Mesenchymal stem cell (in vitro differentiated cells and primary cell): ENCODE data around the gene SH3TC1.
A peak's percentile ranks its signal among the peaks of the same experiment; 100 is the strongest.

Experiments
- DNase-seq: peaks from one replicate; pipeline ENCODE4 v3.0.0-alpha.2; 2013
- H2AFZ ChIP-seq: one replicate; pipeline ENCODE4 v1.6.1; 2013; ENCODE audit warnings: low read depth, mild to moderate bottlenecking, control low read depth, inconsistent platforms, low read length, moderate library complexity
- H2AK5ac ChIP-seq: 2 replicates; pipeline ENCODE4 v1.6.1; 2013; ENCODE audit warnings: low read length, moderate library complexity, mild to moderate bottlenecking, inconsistent platforms; ENCODE audit not compliant: severe bottlenecking
- H2BK120ac ChIP-seq: one replicate; pipeline ENCODE4 v1.6.1; 2013; ENCODE audit warnings: low read depth, mild to moderate bottlenecking, inconsistent platforms, low read length, moderate library complexity
- H2BK12ac ChIP-seq, 2 experiments: one replicate each; pipeline ENCODE4 v1.6.1; 2013; ENCODE audit warnings: inconsistent platforms in 2 of 2, low read length in 2 of 2, mild to moderate bottlenecking in 2 of 2, moderate library complexity in 2 of 2, control low read depth in 1 of 2
- H2BK15ac ChIP-seq: one replicate; pipeline ENCODE4 v1.6.1; 2013; ENCODE audit warnings: mild to moderate bottlenecking, low read depth, inconsistent platforms; ENCODE audit not compliant: poor library complexity, severe bottlenecking
- H2BK5ac ChIP-seq: 2 replicates; pipeline ENCODE4 v1.6.1; 2013; ENCODE audit warnings: low read depth, mild to moderate bottlenecking, low read length, control low read depth, inconsistent platforms; ENCODE audit not compliant: poor library complexity, severe bottlenecking
- H3K14ac ChIP-seq, 2 experiments: one replicate each; pipeline ENCODE4 v1.6.1; 2013; ENCODE audit warnings: inconsistent platforms in 2 of 2, low read length in 2 of 2, control low read depth in 1 of 2, mild to moderate bottlenecking in 1 of 2, moderate library complexity in 1 of 2
- H3K18ac ChIP-seq, 2 experiments: one replicate each; pipeline ENCODE4 v1.6.1; 2013; ENCODE audit warnings: inconsistent platforms in 2 of 2, low read length in 2 of 2, control low read depth in 1 of 2, low read depth in 1 of 2, mild to moderate bottlenecking in 1 of 2
- H3K23ac ChIP-seq, 2 experiments: one replicate each; pipeline ENCODE4 v1.6.1; 2013; ENCODE audit warnings: inconsistent platforms in 2 of 2, low read length in 2 of 2, mild to moderate bottlenecking in 2 of 2, moderate library complexity in 2 of 2, control low read depth in 1 of 2
- H3K27ac ChIP-seq: 2 replicates; pipeline ENCODE4 v1.5.1; 2013; ENCODE audit warnings: mild to moderate bottlenecking, moderate library complexity, low read length, control low read depth, inconsistent platforms; ENCODE audit not compliant: poor library complexity, severe bottlenecking
- H3K27me3 ChIP-seq, 2 experiments: 2 replicates each; pipeline versions ENCODE4 v1.6.1 to v1.7.0; 2013; ENCODE audit warnings: low read length in 2 of 2, mild to moderate bottlenecking in 2 of 2, moderate library complexity in 2 of 2, control low read depth in 1 of 2, inconsistent platforms in 1 of 2; ENCODE audit not compliant: control insufficient read depth in 1 of 2, insufficient read depth in 1 of 2
- H3K36me3 ChIP-seq, 2 experiments: 2 replicates each; pipeline versions ENCODE4 v1.6.1 to v1.7.0; 2013; ENCODE audit warnings: low read length in 2 of 2, control low read depth in 1 of 2, inconsistent platforms in 1 of 2, low read depth in 1 of 2, mild to moderate bottlenecking in 1 of 2; ENCODE audit not compliant: insufficient read depth in 2 of 2, control insufficient read depth in 1 of 2
- H3K4ac ChIP-seq, 2 experiments: one replicate each; pipeline ENCODE4 v1.6.1; 2013; ENCODE audit warnings: inconsistent platforms in 2 of 2, low read length in 2 of 2, mild to moderate bottlenecking in 2 of 2, moderate library complexity in 2 of 2, control low read depth in 1 of 2, low read depth in 1 of 2
- H3K4me1 ChIP-seq: 2 replicates; pipeline ENCODE4 v1.6.1; 2013; ENCODE audit warnings: low read depth, low read length, control low read depth; ENCODE audit not compliant: control insufficient read depth, insufficient read depth
- H3K4me2 ChIP-seq: 2 replicates; pipeline ENCODE4 v1.6.1; 2013; ENCODE audit warnings: low read length, mild to moderate bottlenecking, inconsistent platforms; ENCODE audit not compliant: poor library complexity, severe bottlenecking
- H3K4me3 ChIP-seq, 2 experiments: 2 replicates each; pipeline versions ENCODE4 v1.5.1 to v1.7.0; 2013; ENCODE audit warnings: low read length in 2 of 2, mild to moderate bottlenecking in 2 of 2, control low read depth in 1 of 2, low read depth in 1 of 2; ENCODE audit not compliant: insufficient read depth in 1 of 2
- H3K79me1 ChIP-seq: replicated peaks from 2 replicates; pipeline ENCODE4 v1.6.1; 2013; ENCODE audit warnings: mild to moderate bottlenecking, control low read depth, low read length, inconsistent platforms; ENCODE audit not compliant: poor library complexity, severe bottlenecking
- H3K9ac ChIP-seq: 2 replicates; pipeline ENCODE4 v1.7.0; 2013; ENCODE audit warnings: mild to moderate bottlenecking, low read length, moderate library complexity
- H3K9me3 ChIP-seq: 2 replicates; pipeline ENCODE4 v1.7.0; 2013; ENCODE audit warnings: mild to moderate bottlenecking, low read length; ENCODE audit not compliant: control insufficient read depth
- H4K8ac ChIP-seq: one replicate; pipeline ENCODE4 v1.6.1; 2013; ENCODE audit warnings: inconsistent platforms, mild to moderate bottlenecking, low read length, moderate library complexity
- H4K91ac ChIP-seq: one replicate; pipeline ENCODE4 v1.6.1; 2013; ENCODE audit warnings: mild to moderate bottlenecking, low read length, inconsistent platforms
- WGBS: methylation state at CpG from one replicate; pipeline ENCODE4 v1.1.7; 2013; ENCODE audit warnings: mixed read lengths; 5-methylcytosine and 5-hydroxymethylcytosine counted together

The SH3TC1 gene

DNA sequence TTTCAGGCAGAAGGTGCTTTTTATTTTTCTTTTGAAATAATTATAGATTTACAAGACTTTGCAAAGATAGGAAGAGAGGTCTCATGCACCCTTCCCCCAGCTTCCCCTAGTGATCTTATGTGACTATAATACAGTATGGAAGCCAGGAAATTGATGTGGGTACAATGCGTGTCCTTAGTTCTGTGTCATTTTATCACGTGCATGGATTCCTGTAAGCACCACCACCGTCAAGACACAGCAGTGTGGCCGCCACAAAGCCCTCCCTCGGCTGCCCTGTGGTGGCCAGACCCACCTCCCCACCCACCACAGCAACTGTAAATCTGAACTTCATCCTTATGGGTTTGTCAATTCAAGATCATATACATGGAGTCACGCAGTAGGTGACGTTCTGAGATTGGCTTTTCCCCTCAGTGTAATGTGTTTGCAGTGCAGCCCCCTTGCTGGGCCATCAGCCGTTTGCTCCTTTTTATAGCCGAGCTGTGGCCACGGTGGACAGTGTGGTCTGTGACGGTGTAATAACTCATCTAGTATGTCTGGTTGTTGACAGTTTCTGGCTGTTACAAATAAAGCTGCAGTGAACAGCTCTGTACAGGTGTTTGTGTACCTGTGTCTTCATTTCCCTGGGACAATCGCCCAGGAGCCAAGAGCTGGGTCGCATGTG lies 59.6 kb downstream of the SH3TC1 start:
- peaks cover 0 to 5% of the 10 kb centered on the region in 2 experiments for H3K27me3 ChIP-seq
- H3K23ac ChIP-seq: no peak overlapping the region
- no peak for DNase-seq
- no peak overlapping the region for H2AFZ ChIP-seq
- no peak overlapping the region for H3K9ac ChIP-seq
- H3K36me3 ChIP-seq: no peaks in the 10 kb centered on the region
- no peak overlapping the region for H2BK15ac ChIP-seq
- H3K4me1 ChIP-seq: peaks cover 40% of the 10 kb centered on the region
- no peak overlapping the region for H4K8ac ChIP-seq
- H3K4me2 ChIP-seq: no peak overlapping the region
- peak overlapping the region; percentile 40 for H4K91ac ChIP-seq
- no peak overlapping the region for H2AK5ac ChIP-seq
- peak overlapping the region in 1 of 2 experiments; percentile 55 for H2BK12ac ChIP-seq
- H3K18ac ChIP-seq: no peak overlapping the region
- 77% methylated on average over 13 of the region's 13 CpGs for WGBS
- H2BK120ac ChIP-seq: no peak overlapping the region
- no peak overlapping the region for H3K4ac ChIP-seq
- no peaks in the 10 kb centered on the region for H3K79me1 ChIP-seq
- no peak overlapping the region for H3K27ac ChIP-seq
- H3K9me3 ChIP-seq: no peaks in the 10 kb centered on the region
- H3K14ac ChIP-seq: no peak overlapping the region
- no peak overlapping the region for H3K4me3 ChIP-seq
- H2BK5ac ChIP-seq: no peak overlapping the region

DNA sequence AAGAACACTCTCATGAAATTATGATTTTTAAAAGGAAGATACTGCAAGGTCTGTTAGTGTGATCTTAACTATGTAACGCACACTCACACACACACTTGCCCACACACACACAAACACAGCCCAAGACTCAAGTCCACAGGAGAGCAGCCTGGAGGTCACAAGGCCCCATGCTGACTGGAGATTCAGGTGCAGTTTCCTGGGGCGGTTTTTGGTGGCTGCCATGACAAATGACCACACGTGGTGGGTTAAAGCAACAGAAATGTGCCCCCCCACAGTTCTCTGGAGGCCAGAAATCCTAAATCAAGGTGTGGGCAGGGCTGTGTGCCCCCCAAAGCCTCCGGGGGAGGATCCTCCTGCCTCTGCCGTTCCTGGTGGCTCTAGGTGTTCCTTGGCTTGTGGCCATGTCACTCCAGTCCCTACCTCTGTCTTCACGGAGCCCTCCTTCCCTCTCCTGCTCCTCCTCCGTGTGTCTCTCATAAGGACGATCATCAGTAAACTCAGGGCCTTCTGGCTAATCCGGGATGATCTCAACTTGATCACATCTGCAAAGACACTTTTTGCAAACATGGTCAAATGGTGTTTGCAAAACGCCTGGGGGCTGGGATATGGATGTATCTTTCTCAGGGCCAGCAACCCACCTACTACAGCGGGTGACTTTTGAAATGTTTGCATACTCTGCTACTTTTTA lies 60.8 kb downstream of the SH3TC1 start:
- H4K91ac ChIP-seq: peak overlapping the region; percentile 8
- H3K18ac ChIP-seq: peak overlapping the region; percentile 4 to 73
- H2BK12ac ChIP-seq: peak overlapping the region in 1 of 2 experiments; percentile 96
- H3K4me1 ChIP-seq: peaks cover 40% of the 10 kb centered on the region
- no peak overlapping the region for H3K9ac ChIP-seq
- H2BK5ac ChIP-seq: no peak overlapping the region
- H3K4ac ChIP-seq: peak overlapping the region; percentile 57 to 60
- 87% methylated on average over 9 of the region's 11 CpGs for WGBS
- no peak overlapping the region for H2BK15ac ChIP-seq
- H3K4me2 ChIP-seq: no peak overlapping the region
- no peak overlapping the region for H4K8ac ChIP-seq
- DNase-seq: no peak
- no peak overlapping the region for H2AFZ ChIP-seq
- no peak overlapping the region for H3K23ac ChIP-seq
- no peak overlapping the region for H3K27ac ChIP-seq
- peaks cover 0 to 9% of the 10 kb centered on the region in 2 experiments for H3K27me3 ChIP-seq
- no peaks in the 10 kb centered on the region for H3K36me3 ChIP-seq
- peak overlapping the region in 1 of 2 experiments; percentile 77 for H3K14ac ChIP-seq
- no peaks in the 10 kb centered on the region for H3K9me3 ChIP-seq
- no peak overlapping the region for H2BK120ac ChIP-seq
- no peak overlapping the region for H3K4me3 ChIP-seq
- H2AK5ac ChIP-seq: peak overlapping the region; percentile 18
- no peaks in the 10 kb centered on the region for H3K79me1 ChIP-seq

DNA sequence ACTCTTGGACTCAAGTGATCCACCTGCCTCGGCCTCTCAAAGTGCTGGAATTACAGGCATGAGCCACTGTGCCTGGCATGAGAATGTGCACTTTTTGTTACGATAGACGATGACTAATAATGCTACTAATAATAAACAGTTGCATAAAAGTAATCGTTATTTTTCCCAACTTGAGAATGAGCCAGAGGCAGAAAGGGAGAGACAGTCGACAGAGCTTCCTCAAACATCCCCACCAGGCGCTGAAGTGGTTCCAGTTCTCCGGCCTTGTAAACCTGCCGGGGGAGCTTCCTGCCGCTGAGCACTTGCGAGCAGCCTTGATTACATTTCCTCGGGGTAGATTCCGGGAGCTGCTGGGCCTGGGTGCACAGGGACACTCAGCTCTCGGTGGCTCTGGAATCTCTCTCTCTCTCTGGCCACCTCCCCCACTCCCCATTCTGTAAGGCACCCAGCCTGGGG lies 61.6 kb downstream of the SH3TC1 start:
- WGBS: 8% methylated on average over 6 of the region's 13 CpGs
- no peaks in the 10 kb centered on the region for H3K79me1 ChIP-seq

DNA sequence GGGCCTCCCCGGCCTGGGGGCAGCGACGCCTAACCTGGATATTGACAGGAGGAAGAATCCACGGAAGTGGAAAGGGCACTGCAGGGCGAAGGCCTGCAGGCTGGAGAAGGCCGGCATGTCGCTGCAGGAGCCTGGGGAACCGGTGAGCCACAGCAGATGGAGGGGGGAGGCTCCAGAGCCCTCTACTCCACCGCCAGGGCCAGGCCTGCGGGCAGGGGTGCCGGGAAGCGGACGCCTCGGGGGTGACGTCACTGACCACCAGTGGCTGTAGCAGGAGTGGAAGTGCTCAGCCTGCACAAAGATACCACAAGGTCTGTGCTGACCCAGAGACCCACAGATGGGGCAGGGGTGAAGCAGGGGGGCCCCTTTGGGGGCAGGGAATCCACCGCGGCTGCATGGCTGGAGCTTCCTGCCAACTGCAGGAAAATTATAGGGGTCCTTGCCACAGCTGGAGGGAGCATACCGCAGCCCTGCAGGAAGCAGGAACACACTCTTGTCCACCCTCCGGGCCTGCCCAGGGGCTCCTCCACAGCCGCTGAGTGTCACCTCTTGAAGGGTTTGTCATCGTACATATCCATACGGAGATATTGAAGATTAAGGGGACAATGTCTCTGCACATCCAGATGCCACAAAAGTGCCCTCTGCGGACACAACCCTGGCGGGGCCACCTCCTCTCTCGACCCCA lies 62.9 kb downstream of the SH3TC1 start:
- peak overlapping the region; percentile 75 for H2BK5ac ChIP-seq
- H3K36me3 ChIP-seq: no peaks in the 10 kb centered on the region
- peak overlapping the region; percentile 82 for H2BK12ac ChIP-seq
- H2AK5ac ChIP-seq: peak overlapping the region; percentile 15
- DNase-seq: peak; percentile 90
- peaks cover 39% of the 10 kb centered on the region for H3K4me1 ChIP-seq
- no peak overlapping the region for H2BK15ac ChIP-seq
- H3K9ac ChIP-seq: no peak overlapping the region
- peak overlapping the region; percentile 69 for H3K27ac ChIP-seq
- 60% methylated on average over 25 of the region's 25 CpGs for WGBS
- no peak overlapping the region for H3K14ac ChIP-seq
- no peaks in the 10 kb centered on the region for H3K9me3 ChIP-seq
- H3K23ac ChIP-seq: peak overlapping the region in 1 of 2 experiments; percentile 48
- peak overlapping the region; percentile 31 to 79 for H3K18ac ChIP-seq
- no peak overlapping the region for H3K4me3 ChIP-seq
- H4K8ac ChIP-seq: peak overlapping the region; percentile 93
- H3K27me3 ChIP-seq: peaks cover 0 to 9% of the 10 kb centered on the region in 2 experiments
- H4K91ac ChIP-seq: peak overlapping the region; percentile 92
- H2AFZ ChIP-seq: no peak overlapping the region
- no peak overlapping the region for H3K4me2 ChIP-seq
- H2BK120ac ChIP-seq: peak overlapping the region; percentile 86
- peak overlapping the region; percentile 13 to 89 for H3K4ac ChIP-seq
- no peaks in the 10 kb centered on the region for H3K79me1 ChIP-seq

More for the DNA sequence above, 61.6 kb downstream of the SH3TC1 start:
- Histone ChIP-seq H2AFZ (peak overlapping the region; percentile 47), H2BK120ac (peak overlapping the region; percentile 86), H3K36me3 (no peaks in the 10 kb centered on the region), H2BK5ac (no peak overlapping the region), H3K9me3 (no peaks in the 10 kb centered on the region), H2BK12ac (peak overlapping the region in 1 of 2 experiments; percentile 69), H3K23ac (no peak overlapping the region), H4K91ac (peak overlapping the region; percentile 96), H3K27ac (peak overlapping the region; percentile 54), H3K4me3 (no peak overlapping the region), H2AK5ac (no peak overlapping the region), H2BK15ac (no peak overlapping the region), H3K14ac (peak overlapping the region in 1 of 2 experiments; percentile 19), H3K18ac (peak overlapping the region; percentile 30 to 78), H3K4me1 (peaks cover 40% of the 10 kb centered on the region), H3K4ac (peak overlapping the region; percentile 3 to 96), H4K8ac (peak overlapping the region; percentile 92), H3K27me3 (peaks cover 0 to 9% of the 10 kb centered on the region in 2 experiments), H3K9ac (peak overlapping the region; percentile 57), H3K4me2 (no peak overlapping the region)
- DNase-seq: peak; percentile 95
